ENCODE results near the gene GPR161. TPM values are rescaled to one million over a fixed set of nuclear protein-coding genes. Genes with fewer than 3 reads are reported as not detected.

The GPR161 gene
- total RNA-seq, 4 donors from 2014 or later = 0.60 to 3.3 (median 2.8) TPM

DNA sequence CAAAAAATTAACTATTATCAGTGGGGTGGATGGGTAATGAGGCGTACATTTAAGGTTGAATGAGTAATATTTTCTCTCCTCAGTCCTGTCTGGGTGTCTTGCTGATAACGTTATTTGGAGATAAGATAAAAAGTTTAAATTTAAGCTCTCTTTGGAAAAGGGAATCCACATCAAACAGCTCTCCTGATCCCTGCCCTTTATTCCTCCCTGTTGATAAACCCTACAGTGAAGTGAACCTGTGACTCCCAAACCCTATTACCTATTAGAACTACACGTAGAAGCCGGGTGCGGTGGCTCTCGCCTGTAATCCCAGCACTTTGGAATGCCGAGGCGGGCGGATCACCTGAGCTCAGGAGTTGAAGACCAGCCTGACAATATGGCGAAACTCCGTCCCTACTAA is 9.9 kb upstream of the GPR161 start:
- TF ChIP-seq POLR2AphosphoS5 (IDR thresholded peaks at IDR 0.05) (no peak), POLR2A (IDR thresholded peaks at IDR 0.05) (no peak), CTCF (IDR thresholded peaks at IDR 0.05) (no peak), EP300 (IDR thresholded peaks at IDR 0.05; ENCODE audit: low read depth) (no peak)
- Histone ChIP-seq H3K27me3 (no peaks in the 10 kb centered on the region), H3K4me1 (no peaks in the 10 kb centered on the region), H3K27ac (no peak overlapping the region), H3K36me3 (no peaks in the 10 kb centered on the region), H3K4me3 (no peak overlapping the region), H3K9me3 (no peaks in the 10 kb centered on the region)
- in situ Hi-C loops (cut with MboI; ENCODE audit: low pct_ligation_motif_present in 1 of 4, low pct_unique_long_range_greater_than_20kb in 1 of 4, low sequenced_read_pairs in 3 of 4) (no loop called here), intact Hi-C loops (cut with DNase I; ENCODE audit: low total_unique reads) (no loop called here)
- DNase-seq = no peak
- 82 to 87% methylated on average over 6 to 11 of the region's 11 CpGs for WGBS, 2 donors (ENCODE audit: low coverage in 1 of 2)

DNA sequence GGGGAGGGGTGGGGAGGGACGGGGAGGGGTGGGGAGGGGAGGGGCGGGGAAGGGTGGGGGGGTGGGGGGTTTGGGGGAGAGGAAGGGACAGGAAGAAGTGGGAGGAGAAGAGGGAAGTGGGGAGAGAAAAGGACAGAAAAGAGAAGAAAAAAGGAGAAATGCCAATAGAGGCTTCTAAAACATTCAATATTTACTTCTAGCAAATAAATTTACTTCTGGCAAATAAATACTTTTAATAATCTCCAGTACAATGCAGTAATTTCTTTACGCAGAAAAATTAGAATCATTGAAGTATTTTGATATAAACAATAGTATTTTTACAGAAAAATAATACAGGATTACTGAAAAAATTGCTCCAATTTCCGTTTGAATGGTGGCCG is 9.4 kb upstream of the GPR161 start:
- no peaks in the 10 kb centered on the region for H3K9me3 ChIP-seq
- H3K27me3 ChIP-seq = no peaks in the 10 kb centered on the region
- no peaks in the 10 kb centered on the region for H3K36me3 ChIP-seq
- TF ChIP-seq CTCF (IDR thresholded peaks at IDR 0.05) (no peak), POLR2A (IDR thresholded peaks at IDR 0.05) (no peak), POLR2AphosphoS5 (IDR thresholded peaks at IDR 0.05) (no peak), EP300 (IDR thresholded peaks at IDR 0.05; ENCODE audit: low read depth) (no peak)
- H3K4me1 ChIP-seq = no peaks in the 10 kb centered on the region
- H3K27ac ChIP-seq = no peak overlapping the region
- intact Hi-C loops (cut with DNase I; ENCODE audit: low total_unique reads) (no loop called here), in situ Hi-C loops (cut with MboI; ENCODE audit: low pct_ligation_motif_present in 1 of 4, low pct_unique_long_range_greater_than_20kb in 1 of 4, low sequenced_read_pairs in 3 of 4) (no loop called here)
- no peak for DNase-seq
- 49 to 53% methylated on average over 4 to 5 of the region's 5 CpGs for WGBS, 2 donors (ENCODE audit: low coverage in 1 of 2)
- no peak overlapping the region for H3K4me3 ChIP-seq

- WGBS, 2 donors (ENCODE audit: low coverage in 1 of 2) = 26 to 30% methylated on average over 6 to 13 of the region's 15 CpGs
- in situ Hi-C loops (cut with MboI; ENCODE audit: low pct_ligation_motif_present in 1 of 4, low pct_unique_long_range_greater_than_20kb in 1 of 4, low sequenced_read_pairs in 3 of 4) = no loop called here
- Histone ChIP-seq H3K4me3 (no peak overlapping the region), H3K27me3 (no peaks in the 10 kb centered on the region), H3K4me1 (no peaks in the 10 kb centered on the region), H3K9me3 (no peaks in the 10 kb centered on the region), H3K36me3 (no peaks in the 10 kb centered on the region), H3K27ac (no peak overlapping the region)
- peak; percentile 85 to 99 (median 99) for TF ChIP-seq CTCF (IDR thresholded peaks at IDR 0.05)
- TF ChIP-seq POLR2A (IDR thresholded peaks at IDR 0.05) = no peak
- intact Hi-C loops (cut with DNase I; ENCODE audit: low total_unique reads) = no loop called here
- DNase-seq = peak; percentile 91
Observed at GRCh38 chr1:168145184-168146159, 8.7 kb upstream of the GPR161 start.

DNA sequence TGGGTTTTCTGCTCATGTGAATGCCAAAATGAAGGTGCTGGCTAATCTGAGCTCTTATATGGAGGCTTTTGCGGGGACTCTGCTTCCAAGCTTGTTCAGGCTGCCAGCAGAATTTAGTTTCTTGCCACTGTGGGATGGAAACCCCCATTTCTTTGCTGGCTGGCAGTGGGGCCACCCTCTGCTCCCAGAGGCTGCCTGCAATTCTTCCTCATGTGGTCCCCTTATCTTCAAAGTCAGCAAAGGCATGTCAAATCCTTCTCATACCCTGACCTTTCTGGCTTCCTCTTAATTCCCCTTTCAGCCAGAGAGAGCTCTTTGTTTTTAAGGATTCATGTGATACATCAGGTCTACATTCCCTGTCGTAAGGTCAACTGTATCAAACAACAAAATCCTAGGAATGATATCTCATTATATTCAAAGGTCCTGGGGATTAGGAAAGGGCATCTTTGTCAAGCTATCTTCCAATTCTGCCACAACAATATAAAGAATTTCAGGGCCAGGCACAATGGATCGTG is 5.2 kb upstream of the GPR161 start:
- Histone ChIP-seq H3K4me1 (peaks cover 0 to 3% (median 0%) of the 10 kb centered on the region in 4 donors), H3K36me3 (no peaks in the 10 kb centered on the region), H3K27ac (no peak overlapping the region), H3K4me3 (no peak overlapping the region), H3K9me3 (no peaks in the 10 kb centered on the region), H3K27me3 (no peaks in the 10 kb centered on the region)
- 94 to 98% methylated on average over 2 to 3 of the region's 3 CpGs for WGBS, 2 donors (ENCODE audit: low coverage in 1 of 2)
- DNase-seq = no peak
- TF ChIP-seq EP300 (IDR thresholded peaks at IDR 0.05; ENCODE audit: low read depth) (no peak), POLR2A (IDR thresholded peaks at IDR 0.05) (no peak), CTCF (IDR thresholded peaks at IDR 0.05) (no peak), POLR2AphosphoS5 (IDR thresholded peaks at IDR 0.05) (no peak)
- intact Hi-C loops (cut with DNase I; ENCODE audit: low total_unique reads) (no loop called here), in situ Hi-C loops (cut with MboI; ENCODE audit: low pct_ligation_motif_present in 1 of 4, low pct_unique_long_range_greater_than_20kb in 1 of 4, low sequenced_read_pairs in 3 of 4) (no loop called here)
